HepG2 (cell line): ENCODE data around the gene BMERB1. TPM values are rescaled to one million over a fixed set of nuclear protein-coding genes. Genes with fewer than 3 reads are reported as not detected.
"Not testable (repeated sequence)": the region's sequence is repeated elsewhere in the genome, so short reads cannot be mapped to it uniquely, and the experiment has no call there.

Source experiments
- ATAC-seq: fragments of 200-7000 bp; cut with Tn5 transposase; 3 replicates; pipeline ENCODE4 v1.9.1; 2020; ENCODE audit warnings: mild to moderate bottlenecking, moderate library complexity
- BruUV-seq: library from RNA; stranded (reverse); fragments of 400-500 nt; replicated peaks from 2 replicates; lab custom pipeline; 2021; lab: Mats Ljungman, UMichigan
- CTCF ChIA-PET: fragments of 300-600 bp; formaldehyde crosslinking; extraction: SDS; loops from one replicate; lab custom pipeline; 2021; ENCODE audit warnings: low total read pairs, inconsistent platforms, low intra/inter-chr PET ratio; lab: Yijun Ruan, JAX
- POLR2A ChIA-PET: fragments of 350-600 bp; sonication (Branson Sonifier 250); formaldehyde crosslinking; loops from one replicate; lab custom pipeline; 2020; ENCODE audit warnings: antibody characterized with exemption, inconsistent platforms; lab: Yijun Ruan, JAX
- DNase-seq: peaks from one replicate; pipeline ENCODE4 v3.0.0-alpha.2; 2015; ENCODE audit warnings: low spot score
- FAIRE-seq: peaks from 3 replicates; lab custom pipeline; 2011; peaks lifted over from hg19 to GRCh38; lab: Jason Lieb, UNC
- H2AFZ ChIP-seq: one replicate; pipeline ENCODE4 v1.6.1; 2011; ENCODE audit warnings: low read length, inconsistent platforms
- H3K27ac ChIP-seq: fragments of 300-600 bp; 3 replicates; pipeline ENCODE4 v1.8.0; 2011; ENCODE audit warnings: mixed run types, mild to moderate bottlenecking, mixed read lengths, low read length, inconsistent platforms; ENCODE audit not compliant: insufficient read depth; ENCODE audit errors: extremely low read length
- H3K27me3 ChIP-seq, 2 experiments: fragments of 200-600 bp in 1 of 2; 2 replicates in 1 of 2; 3 replicates in 1 of 2; pipeline versions ENCODE4 v1.6.0 to v1.8.0; 2011; ENCODE audit warnings: low read length in 2 of 2, mild to moderate bottlenecking in 2 of 2, moderate library complexity in 2 of 2, inconsistent platforms in 1 of 2; ENCODE audit not compliant: insufficient read depth in 2 of 2, control insufficient read depth in 1 of 2
- H3K36me3 ChIP-seq, 2 experiments: fragments of 200-600 bp in 1 of 2; replicated peaks in 1 of 2; 2 replicates in 1 of 2; 3 replicates in 1 of 2; pipeline versions ENCODE4 v1.5.1 to v1.8.0; 2011; ENCODE audit warnings: low read length in 2 of 2, inconsistent platforms in 1 of 2; ENCODE audit not compliant: insufficient read depth in 2 of 2, control insufficient read depth in 1 of 2
- H3K4me1 ChIP-seq: 2 replicates; pipeline ENCODE4 v1.5.1; 2012; ENCODE audit warnings: low read length, inconsistent platforms; ENCODE audit not compliant: insufficient read depth
- H3K4me2 ChIP-seq: 2 replicates; pipeline ENCODE4 v1.6.0; 2011; ENCODE audit warnings: low read depth, low read length, inconsistent platforms
- H3K4me3 ChIP-seq, 3 experiments: fragments of 200-600 bp in 1 of 3; sonication (generic), shearing (Covaris generic) in 1 of 3; replicated peaks in 1 of 3; 2 replicates each; pipeline ENCODE4 v1.5.1; 2011 to 2016; ENCODE audit warnings: low read length in 3 of 3, inconsistent platforms in 2 of 3, low read depth in 2 of 3, mild to moderate bottlenecking in 2 of 3, control low read depth in 1 of 3, mixed read lengths in 1 of 3; ENCODE audit not compliant: insufficient read depth in 1 of 3
- H3K79me2 ChIP-seq: one replicate; pipeline ENCODE4 v1.6.1; 2011; ENCODE audit warnings: low read length, inconsistent platforms; ENCODE audit not compliant: insufficient read depth
- H3K9ac ChIP-seq: 2 replicates; pipeline ENCODE4 v1.6.0; 2011; ENCODE audit warnings: mild to moderate bottlenecking, low read depth, low read length, inconsistent platforms; ENCODE audit not compliant: insufficient read depth
- H3K9me3 ChIP-seq: 2 replicates; pipeline ENCODE4 v1.5.1; 2012; ENCODE audit warnings: mild to moderate bottlenecking, low read length
- H4K20me1 ChIP-seq: 2 replicates; pipeline ENCODE4 v1.6.0; 2011; ENCODE audit warnings: inconsistent platforms, mild to moderate bottlenecking, low read length, moderate library complexity; ENCODE audit not compliant: insufficient read depth
- BCL6 ChIP-seq: IDR thresholded peaks from 2 replicates; pipeline ENCODE4 v1.6.1; 2016; ENCODE audit warnings: missing genetic modification reagents, missing compliant biosample characterization
- KDM2A ChIP-seq: sonication (generic); formaldehyde crosslinking; IDR thresholded peaks from 2 replicates; pipeline ENCODE4 v1.4.0; 2020; ENCODE audit warnings: low read depth, missing genetic modification reagents, borderline replicate concordance
- TBX2 ChIP-seq: sonication (generic); formaldehyde crosslinking; IDR thresholded peaks from 2 replicates; pipeline ENCODE4 v1.5.0; 2020; ENCODE audit warnings: missing genetic modification reagents, mild to moderate bottlenecking, borderline replicate concordance
- TFE3 ChIP-seq: IDR thresholded peaks from 2 replicates; pipeline ENCODE4 v1.6.1; 2016
- THRA ChIP-seq: sonication (generic); formaldehyde crosslinking; IDR thresholded peaks from 2 replicates; pipeline ENCODE4 v1.4.0; 2020; ENCODE audit warnings: missing genetic modification reagents, borderline replicate concordance
- ZMYM3 ChIP-seq: sonication (generic); formaldehyde crosslinking; IDR thresholded peaks from 2 replicates; pipeline ENCODE4 v1.5.1; 2020; ENCODE audit warnings: mild to moderate bottlenecking, missing genetic modification reagents
- ZNF121 ChIP-seq: sonication (generic); formaldehyde crosslinking; IDR thresholded peaks from 2 replicates; pipeline ENCODE4 v1.5.0; 2020; ENCODE audit warnings: mild to moderate bottlenecking, missing genetic modification reagents
- ZNF713 ChIP-seq: sonication (generic); formaldehyde crosslinking; IDR thresholded peaks from 2 replicates; pipeline ENCODE4 v1.4.0; 2020; ENCODE audit warnings: mild to moderate bottlenecking, missing genetic modification reagents
- ZNF770 ChIP-seq: sonication (generic); formaldehyde crosslinking; IDR thresholded peaks from 2 replicates; pipeline ENCODE4 v1.5.0; 2020; ENCODE audit warnings: mild to moderate bottlenecking, missing genetic modification reagents
- WGBS: methylation state at CpG from one replicate; pipeline ENCODE4 v1.1.6; 2017; ENCODE audit warnings: low lambda C conversion rate; 5-methylcytosine and 5-hydroxymethylcytosine counted together
- in situ Hi-C: cut with HindIII; loops from 2 replicates; pipeline ENCODE4 v1.10.0; 2017; ENCODE audit warnings: low pct_unique_long_range_greater_than_20kb; ENCODE audit not compliant: extremely low pct_ligation_motif_present
- intact Hi-C: fragments of 100-400 bp; cut with micrococcal nuclease; formaldehyde crosslinking; loops from one replicate; pipeline ENCODE4 v1.10.0; 2022; ENCODE audit not compliant: unreplicated experiment
- polyA plus RNA-seq, 8 experiments: library from polyadenylated mRNA; depleted of rRNA in 3 of 8; stranded (reverse) in 7 of 8; unstranded in 1 of 8; fragments of >200 nt; fragmentation: Illumina TruSeq in 4 of 8; extraction: Trizol in 4 of 8; gene quantifications; 2 replicates each; pipeline versions ENCODE4 v1.2.1 to v1.2.3, GENCODE V29; 2011 to 2016; ENCODE audit warnings: low read depth in 4 of 8, missing spikeins in 1 of 8, mixed read lengths in 1 of 8; ENCODE audit not compliant: insufficient read depth in 1 of 8
- total RNA-seq, 5 experiments: library from RNA; depleted of rRNA; stranded (reverse); fragments of >200 nt; fragmentation: Illumina TruSeq; extraction: Trizol; gene quantifications; 2 replicates each; pipeline ENCODE4 v1.2.3, GENCODE V29; 2016; ENCODE audit warnings: low read depth in 1 of 5

Gene BMERB1
- total and polyA plus RNA-seq, 2 of the 13 experiments (the other 11 are each of a cell fraction or from before 2014, with no cell fraction given) = 1.4 TPM

- CTCF ChIA-PET, H3K4me2 ChIP-seq, in situ Hi-C loops, H3K27me3 ChIP-seq, ATAC-seq, DNase-seq, BruUV-seq, H3K36me3 ChIP-seq, FAIRE-seq, H2AFZ ChIP-seq, H3K4me3 ChIP-seq, H3K27ac ChIP-seq, intact Hi-C loops, H3K9me3 ChIP-seq, H4K20me1 ChIP-seq, H3K9ac ChIP-seq, H3K79me2 ChIP-seq, POLR2A ChIA-PET: not testable (repeated sequence)
- WGBS = 85% methylated on average over 7 of the region's 7 CpGs
- H3K4me1 ChIP-seq = peaks cover 53% of the 10 kb centered on the region
- peak; percentile 69 for TF ChIP-seq ZNF770 (CRISPR knock-in tag)
- peak; percentile 85 for TF ChIP-seq ZNF121
- TF ChIP-seq ZMYM3 (CRISPR knock-in tag) = 0 out of 2 replicates have a peak, but pooled peaks have one; percentile 38
Measured at GRCh38 chr16:15453296-15453695, 18.9 kb downstream of the BMERB1 start.

- DNase-seq, H3K79me2 ChIP-seq, H3K9me3 ChIP-seq, H3K36me3 ChIP-seq, BruUV-seq, H4K20me1 ChIP-seq, FAIRE-seq, CTCF ChIA-PET, H3K27me3 ChIP-seq, intact Hi-C loops, H3K9ac ChIP-seq, H2AFZ ChIP-seq, in situ Hi-C loops: not testable (repeated sequence)
- Histone ChIP-seq H3K27ac (peak overlapping the region; percentile 14), H3K4me3 (0 out of 6 replicates have a peak overlapping the region, but pooled peaks of 1 of the 3 experiments have one; percentile 1), H3K4me2 (peak overlapping the region; percentile 18), H3K4me1 (peaks cover 53% of the 10 kb centered on the region)
- ATAC-seq = peak; percentile 35
- 27% methylated on average over 11 of the region's 11 CpGs for WGBS
- POLR2A ChIA-PET = interaction anchor here (1.4 kb wide), 1 partner anchor 60 kb away, joined by 3 read pairs; the partner anchor contains the start of gene MPV17L
- TF ChIP-seq TFE3 (peak; percentile 57; the same call in 1 of the 2 replicates), ZNF770 (CRISPR knock-in tag) (peak; percentile 89), ZNF713 (CRISPR knock-in tag) (0 out of 2 replicates have a peak, but pooled peaks have one; percentile 12), THRA (CRISPR knock-in tag) (peak; percentile 72; the same call in 1 of the 2 replicates), BCL6 (CRISPR knock-in tag) (0 out of 2 replicates have a peak, but pooled peaks have one; percentile 16), KDM2A (CRISPR knock-in tag) (0 out of 2 replicates have a peak, but pooled peaks have one; percentile 20), TBX2 (CRISPR knock-in tag) (0 out of 2 replicates have a peak, but pooled peaks have one; percentile 10)
Measured at GRCh38 chr16:15454933-15455332, 20.5 kb downstream of the BMERB1 start.
